ENCODE data around the gene DUSP22.
"Not testable (repeated sequence)": the region's sequence is repeated elsewhere in the genome, so short reads cannot be mapped to it uniquely, and the experiment has no call there.

DUSP22 gene

DNA sequence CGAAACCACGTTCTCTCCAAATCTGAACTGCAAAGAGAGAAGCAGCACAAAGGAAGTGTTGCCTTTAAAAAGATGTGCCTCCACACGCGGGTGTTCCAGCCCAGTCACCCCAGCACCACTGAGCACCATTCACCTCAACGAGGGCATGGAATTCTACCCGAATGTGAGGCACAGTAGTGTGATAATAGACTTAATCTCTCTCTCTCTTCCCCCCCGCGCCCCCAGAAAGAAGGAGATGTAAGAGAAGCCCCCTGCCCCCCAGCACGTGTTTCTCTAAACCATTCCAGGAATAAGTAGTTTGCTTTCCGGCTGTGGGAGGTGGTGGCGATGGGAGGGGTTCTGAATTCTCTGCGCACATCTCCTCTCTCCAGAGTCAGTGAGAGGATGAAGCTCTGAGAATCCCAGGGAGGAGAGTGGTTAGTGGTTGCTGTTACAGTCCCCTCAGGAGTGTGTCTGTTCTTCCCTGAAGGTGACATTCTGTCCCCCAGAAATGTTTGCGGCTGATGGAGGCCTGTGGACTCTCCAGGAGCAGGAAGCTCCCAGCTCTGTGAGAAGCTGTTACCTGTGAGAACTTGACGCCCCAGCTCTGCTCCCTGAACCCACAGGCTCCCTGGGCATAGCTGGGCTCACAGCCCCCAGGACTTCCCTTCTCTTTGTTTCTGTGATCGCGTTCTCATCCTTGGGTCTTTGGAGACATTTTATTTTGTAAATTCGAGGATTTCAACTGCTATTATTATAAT, 75.8 kb downstream of the DUSP22 start:
- no peak for DNase-seq

- no peak for DNase-seq
These were observed 77.5 kb downstream of the DUSP22 start for GRCh38 chr6:369559-370431.

DNA sequence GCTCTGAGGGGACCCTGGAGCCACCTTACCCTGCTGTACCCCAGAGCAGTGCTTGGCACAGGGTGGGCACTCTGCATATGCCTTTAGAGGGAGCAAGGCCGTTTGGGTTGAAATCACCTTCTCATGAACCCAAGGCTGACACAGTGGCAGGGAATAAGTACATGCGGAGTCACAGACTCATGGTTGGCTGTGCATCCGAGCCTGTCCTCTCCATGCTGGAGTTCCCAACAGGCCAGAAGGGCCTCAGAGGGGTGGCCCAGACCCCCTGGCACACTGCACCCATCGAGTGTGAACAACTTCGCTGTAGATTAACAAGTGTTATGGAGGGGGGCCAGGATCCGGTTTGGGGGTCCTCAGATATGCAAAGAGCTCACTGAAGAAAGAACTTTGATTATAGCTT, 78.3 kb downstream of the DUSP22 start:
- no peak for DNase-seq

GRCh38 chr6:371851-372250, 79.6 kb downstream of the DUSP22 start:
- not testable (repeated sequence) for DNase-seq

- no peak for DNase-seq
These were observed 80.1 kb downstream of the DUSP22 start for GRCh38 chr6:372336-372911.

- DNase-seq: no peak
These were observed 80.7 kb downstream of the DUSP22 start for GRCh38 chr6:373031-373430.

DNA sequence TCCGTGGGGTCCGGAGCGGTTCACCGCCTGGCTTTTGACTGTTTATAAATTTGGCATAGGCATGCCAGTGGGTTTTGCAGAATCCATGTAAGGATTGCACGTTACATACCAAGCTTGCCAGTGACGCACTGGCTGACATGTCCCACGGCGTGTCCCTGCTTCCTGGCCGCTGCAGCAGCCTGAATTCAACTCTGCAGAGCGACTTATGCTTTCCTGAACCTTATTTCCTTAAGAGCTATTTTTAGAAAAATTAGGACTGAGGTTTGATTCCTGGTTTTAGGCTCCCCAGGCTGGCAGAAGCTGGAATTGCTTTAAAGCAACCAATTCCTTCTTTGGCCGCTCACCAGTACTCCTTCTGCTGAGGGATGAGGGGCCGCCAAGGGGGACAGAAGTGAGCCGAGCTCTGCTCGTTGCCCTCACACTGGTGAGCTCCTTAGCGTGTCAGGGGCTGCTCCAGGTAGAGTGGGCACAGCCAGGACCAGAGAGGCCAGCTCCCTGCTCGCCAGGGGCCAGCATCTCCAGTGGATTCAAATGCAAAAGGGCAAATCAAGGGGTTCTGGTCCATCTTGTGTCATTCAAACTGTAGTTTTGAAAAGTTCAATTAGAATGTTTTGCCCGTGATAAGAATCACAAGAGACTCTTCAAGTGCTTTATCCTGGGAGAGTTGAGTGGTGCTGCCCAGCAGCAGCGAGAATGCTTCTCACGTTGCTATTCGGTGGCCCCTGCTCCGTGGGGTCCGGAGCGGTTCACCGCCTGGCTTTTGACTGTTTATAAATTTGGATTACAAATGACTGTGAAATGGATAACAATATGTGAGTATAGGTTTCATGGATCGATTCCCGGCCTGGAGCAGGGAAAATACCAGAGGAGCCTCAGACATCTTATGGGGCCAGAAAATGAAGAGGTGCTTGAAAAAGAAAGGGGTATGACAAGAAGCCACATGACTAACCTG, 81.8 kb downstream of the DUSP22 start:
- no peak for DNase-seq

DNA sequence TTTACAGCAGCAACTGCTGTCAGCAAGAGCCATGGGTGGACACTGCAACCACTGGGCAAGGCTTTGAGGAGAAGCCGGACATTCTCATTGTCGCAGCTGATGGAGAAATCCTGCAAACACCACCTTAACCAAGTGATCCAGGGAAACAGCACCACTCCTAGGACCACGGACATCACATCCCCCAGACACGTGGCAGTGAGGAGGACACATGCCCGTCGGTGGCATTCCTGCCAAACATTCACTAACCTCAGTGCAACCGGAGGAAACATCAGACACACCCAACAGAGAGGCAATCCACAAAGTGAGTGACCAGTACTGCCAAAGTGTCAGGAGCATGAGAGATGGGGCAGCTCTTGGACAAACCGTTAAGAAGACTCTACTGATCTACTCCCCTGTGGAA, 82.7 kb downstream of the DUSP22 start:
- no peak for DNase-seq

DNA sequence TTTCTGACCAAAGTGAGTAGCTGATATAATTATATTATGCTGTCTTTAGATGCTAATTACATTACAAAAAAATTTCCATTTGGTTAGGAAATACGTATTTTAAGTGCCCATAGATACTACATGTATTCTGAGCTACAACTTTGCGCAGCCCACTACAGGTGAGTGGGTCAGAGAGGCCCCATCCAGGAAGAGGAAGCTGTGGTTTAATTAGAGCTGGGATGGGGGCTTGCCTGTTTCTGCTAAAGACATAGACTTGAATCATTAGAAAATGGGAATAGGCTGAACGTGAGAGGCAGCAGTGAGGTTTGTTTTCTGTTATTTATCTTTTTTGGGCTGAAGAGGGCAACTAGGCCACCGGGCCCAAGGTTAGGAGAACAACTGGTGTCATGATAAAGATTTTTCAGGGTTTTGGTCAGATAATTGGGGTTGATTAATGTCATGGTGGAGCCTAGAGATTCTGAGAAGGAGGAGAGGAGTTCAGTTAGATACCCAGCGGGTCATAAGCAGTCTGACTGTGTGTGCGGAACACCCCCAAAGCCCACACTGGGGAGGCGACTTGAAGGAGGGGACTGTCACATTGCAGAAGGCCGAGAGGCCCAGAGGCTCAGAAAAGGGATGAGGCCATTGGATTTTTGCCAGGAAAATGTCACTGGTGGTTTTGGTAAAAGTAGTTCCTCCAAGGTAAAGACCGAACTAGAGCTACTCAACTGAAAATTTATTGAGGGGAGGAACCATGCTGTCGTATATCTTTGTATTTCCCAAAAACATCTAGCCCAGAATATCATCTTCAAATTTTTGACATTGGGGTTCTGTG, 84.7 kb downstream of the DUSP22 start:
- no peak for DNase-seq

DNA sequence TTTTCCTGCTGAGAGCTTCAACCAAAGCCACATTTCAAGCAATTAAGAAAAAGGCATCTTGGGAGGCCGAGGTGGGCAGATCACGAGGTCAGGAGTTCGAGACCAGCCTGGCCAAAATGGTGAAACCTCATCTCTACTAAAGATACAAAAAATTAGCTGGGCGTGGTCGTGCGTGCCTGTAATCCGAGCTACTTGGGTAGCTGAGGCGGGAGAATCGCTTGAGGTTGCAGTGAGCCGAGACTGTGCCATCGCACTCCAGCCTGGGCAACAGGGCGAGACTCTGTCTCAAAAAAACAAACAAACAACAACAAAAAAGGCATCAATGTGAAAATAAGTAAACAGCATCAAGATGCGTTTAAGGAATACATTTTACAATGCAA, 85.3 kb downstream of the DUSP22 start:
- not testable (repeated sequence) for DNase-seq

DNA sequence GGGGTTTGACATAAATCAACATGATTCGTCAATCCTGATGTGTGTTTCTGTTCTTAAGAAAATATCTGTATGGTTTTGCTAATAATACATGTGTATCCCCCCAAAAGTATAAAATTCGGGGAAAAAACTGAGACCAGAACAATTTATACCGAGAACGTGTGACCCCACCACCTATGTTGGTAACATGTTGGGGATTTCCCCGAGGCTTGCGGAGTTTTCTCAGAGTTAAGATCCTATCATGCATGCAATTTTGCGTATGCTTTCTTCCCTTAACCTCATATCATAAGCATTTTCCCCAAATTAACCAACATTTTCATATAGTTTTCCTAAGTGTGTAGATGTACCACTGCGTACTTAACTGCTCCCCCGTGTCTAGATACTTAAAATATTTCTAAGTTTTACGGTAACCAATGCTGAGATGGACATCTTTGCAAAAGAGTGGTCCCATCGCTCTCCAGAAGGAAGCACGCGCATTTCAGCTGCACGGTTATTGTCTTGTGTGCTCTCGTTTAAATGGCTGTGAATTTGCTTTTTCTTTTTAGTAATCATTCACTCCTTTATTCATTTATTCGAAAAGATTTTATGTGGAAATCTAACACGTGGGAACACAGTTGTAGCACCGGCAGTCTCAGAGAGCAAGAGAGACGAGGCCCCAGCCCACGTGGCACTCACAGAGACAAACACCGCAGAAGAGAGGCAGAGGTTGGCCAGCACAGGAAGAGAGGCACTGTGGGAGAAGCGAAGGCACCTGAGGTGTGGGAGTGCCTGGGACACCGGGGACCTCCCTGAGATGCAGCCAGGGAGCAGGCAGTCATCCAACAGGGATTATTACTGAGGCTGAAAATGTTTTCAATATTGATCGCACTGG, 86.0 kb downstream of the DUSP22 start:
- DNase-seq: no peak

DNA sequence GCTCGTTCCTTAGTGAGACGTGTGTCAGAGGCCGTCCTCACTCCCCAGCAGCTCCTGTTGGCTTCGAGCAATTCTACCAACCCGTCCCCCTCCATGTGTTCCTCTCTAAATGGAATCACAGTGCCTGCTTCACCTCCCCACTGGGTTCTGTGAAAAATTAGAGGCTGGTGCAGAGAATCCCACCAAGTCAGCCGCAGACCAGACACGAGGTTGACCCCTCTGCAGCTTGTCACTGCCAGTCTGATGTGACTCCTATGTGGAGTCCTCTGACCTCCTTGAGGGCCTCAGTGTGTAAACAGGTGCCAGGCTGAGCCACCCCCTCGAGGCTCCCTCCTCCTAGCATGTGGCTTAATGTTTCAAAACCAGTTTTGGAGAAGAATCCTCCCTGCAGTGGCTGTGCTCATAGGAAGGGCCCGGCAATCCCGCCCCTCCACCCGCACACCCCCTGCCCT, 86.7 kb downstream of the DUSP22 start:
- no peak for DNase-seq

GRCh38 chr6:379410-380181, 87.3 kb downstream of the DUSP22 start:
- no peak for DNase-seq

DNA sequence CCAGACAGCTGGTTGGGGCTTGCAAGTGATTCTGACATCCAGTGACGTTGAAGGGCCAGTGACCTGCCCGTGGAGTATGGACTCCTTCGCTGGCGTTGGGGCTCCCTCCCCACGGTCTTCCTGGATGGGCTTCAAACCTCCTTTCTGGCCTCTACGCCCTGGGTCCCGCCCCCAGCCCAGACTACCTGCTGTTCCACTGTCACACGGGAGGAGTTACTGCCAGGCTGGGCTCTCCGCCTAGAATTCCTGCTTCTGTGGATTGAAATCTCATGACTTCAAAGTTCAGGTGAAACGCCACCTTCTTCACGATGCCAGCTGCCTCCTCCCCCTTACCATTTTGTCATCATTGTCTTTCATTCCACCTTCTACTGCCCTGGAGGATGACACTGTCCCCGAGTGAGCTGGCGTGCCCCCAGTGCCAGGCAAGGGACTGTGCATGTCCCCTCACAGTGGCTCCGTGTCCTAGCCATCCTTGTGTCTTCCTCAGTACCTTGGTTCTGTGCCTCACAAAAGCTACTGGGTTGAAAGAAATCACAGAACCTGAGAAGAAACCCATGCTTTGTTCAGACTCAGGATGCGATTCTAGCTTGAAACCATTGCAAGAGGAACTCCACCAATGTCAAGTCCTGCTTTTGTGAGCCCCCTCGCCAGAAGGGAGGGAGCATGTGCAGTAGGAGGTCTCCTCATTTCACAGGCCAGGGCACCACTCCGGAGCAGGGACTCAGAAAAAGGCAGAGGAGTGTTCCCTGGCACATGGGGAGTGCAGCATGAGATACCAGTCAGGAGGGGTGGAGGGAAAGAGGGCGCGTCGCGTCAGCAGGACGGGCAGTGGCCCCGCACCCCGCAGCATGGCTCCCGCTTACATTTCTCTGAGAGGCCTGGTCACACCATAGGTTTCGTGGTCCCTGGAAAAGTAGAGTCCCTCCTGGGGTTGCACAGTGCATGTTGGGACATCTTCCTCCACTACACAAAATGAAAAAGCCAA, 88.2 kb downstream of the DUSP22 start:
- no peak for DNase-seq

DNA sequence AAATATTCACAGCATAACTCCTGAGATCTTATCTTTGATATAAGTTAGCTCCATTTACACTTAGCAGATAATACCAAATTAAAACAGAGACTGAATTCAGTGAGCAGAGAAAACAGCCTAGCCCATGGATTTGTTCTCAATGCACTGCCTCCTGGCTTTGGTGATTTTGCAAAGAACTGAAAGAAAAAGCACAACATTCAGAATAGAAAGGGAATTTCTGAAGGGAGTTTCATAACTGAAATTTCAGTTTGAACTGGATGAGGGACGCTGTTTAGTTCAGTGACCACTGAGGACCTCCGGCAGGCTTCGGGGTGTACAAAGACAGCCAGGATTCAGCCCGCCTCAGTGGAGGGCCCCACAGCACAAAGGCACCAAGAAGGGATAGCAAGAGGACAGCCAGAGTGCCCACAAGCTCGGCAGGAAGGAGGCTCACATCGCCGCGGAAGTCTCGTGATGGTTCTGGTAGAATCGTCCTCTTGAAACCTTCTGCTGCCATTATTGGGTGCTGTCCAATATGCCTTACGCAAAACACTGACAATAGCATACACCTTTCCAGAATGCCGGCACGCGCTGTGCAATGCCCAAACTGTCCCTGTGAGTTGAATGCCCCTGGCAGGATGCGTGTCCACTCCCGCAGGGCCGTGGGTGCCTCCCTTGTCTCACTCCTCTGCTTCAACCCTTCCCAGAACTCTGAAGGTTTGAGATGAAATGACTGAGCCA, 89.6 kb downstream of the DUSP22 start:
- DNase-seq: no peak

- no peak for DNase-seq
These were observed 90.9 kb downstream of the DUSP22 start for GRCh38 chr6:382883-383810.

DNA sequence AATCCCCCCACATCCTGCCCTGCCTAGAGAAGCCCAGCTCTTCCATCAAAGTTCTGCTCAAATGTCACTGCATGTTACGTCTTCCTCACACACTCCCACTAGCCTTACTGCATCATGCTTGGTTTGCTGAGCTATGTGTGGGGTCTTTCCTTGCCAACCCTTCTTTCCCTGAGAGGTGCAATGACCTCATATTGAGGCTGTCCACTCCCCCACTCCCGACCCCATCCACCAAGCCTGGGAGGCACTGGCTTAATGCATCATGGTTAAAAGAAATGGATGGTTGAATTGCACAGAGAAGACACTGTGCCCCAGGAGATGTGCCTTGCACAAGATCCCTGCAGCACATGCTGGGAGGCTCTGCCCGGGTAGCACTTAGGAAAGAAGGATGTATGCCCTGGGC, 91.6 kb downstream of the DUSP22 start:
- no peak for DNase-seq
